Measurements from ENCODE around the gene AHSA1.

DNA sequence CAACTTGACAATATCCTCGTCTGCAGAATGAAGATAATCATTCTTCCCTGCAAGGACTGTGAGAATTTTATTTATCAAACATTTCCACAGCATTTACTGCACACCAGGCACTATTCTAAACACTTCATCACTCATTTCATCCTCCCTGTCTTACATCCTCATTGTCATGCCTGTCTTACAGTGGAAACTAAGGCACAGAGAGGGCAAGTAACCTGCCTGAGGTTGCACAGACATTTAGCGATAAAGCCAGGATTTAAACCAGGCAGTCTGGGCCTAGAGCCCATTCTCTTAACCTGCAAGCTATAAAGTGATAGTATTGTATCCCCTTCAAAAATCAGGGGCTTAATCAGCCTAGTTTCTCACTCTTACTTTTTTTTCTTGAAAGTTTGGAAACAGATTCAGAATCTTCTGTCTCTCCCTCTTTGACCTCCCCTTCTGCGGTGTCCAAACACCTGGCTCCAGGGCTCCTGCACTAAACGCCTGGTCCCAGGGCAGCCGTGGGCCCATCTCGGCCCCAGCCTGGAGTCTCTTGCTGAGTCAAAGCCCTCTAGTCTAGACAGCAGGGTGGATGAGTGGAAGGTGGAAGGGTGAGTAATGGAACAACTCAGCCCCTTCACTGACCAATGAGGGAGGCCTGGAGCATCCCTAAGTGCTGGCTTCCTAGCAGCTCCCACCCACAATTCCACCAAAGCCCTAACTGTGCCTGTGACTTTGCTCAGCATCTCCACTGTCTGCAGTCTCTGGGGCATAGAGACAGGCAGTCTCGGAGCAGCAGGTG is 28.2 kb downstream of the AHSA1 start:
- TF ChIP-seq POLR2AphosphoS5 (IDR thresholded peaks at IDR 0.05; ENCODE audit: low read length) (no peak), POU2F2 (IDR thresholded peaks at IDR 0.05; ENCODE audit: borderline replicate concordance, low read depth, low read length) (no peak), EED (IDR thresholded peaks at IDR 0.05; ENCODE audit: low read depth) (no peak), SIN3A (IDR thresholded peaks at IDR 0.05; ENCODE audit: low read depth, low read length) (no peak)

Data from GM12878 (cell line).